Lower leg skin (tissue), 3 donors: ENCODE measurements around the gene PRPF6.

Experiments used
- CTCF ChIP-seq, 3 donors: fragments of 450-650 bp; IDR thresholded peaks; one replicate each; pipeline ENCODE4 v1.5.1; 2016; ENCODE audit warnings: antibody characterized with exemption in 3 of 3, mild to moderate bottlenecking in 3 of 3, moderate library complexity in 2 of 3
- POLR2A ChIP-seq, 2 donors: fragments of 450-650 bp; IDR thresholded peaks; one replicate each; pipeline ENCODE4 v1.6.1; 2016 to 2017; ENCODE audit warnings: antibody characterized with exemption in 2 of 2, mild to moderate bottlenecking in 1 of 2, moderate library complexity in 1 of 2

GRCh38 chr20:64024141-64024990 lies 43.4 kb downstream of the PRPF6 start:
- no peak for TF ChIP-seq POLR2A (IDR thresholded peaks at IDR 0.05)
- TF ChIP-seq CTCF (IDR thresholded peaks at IDR 0.05) = no peak
